Activated naive CD8-positive, alpha-beta T cell treated with anti-CD3 and anti-CD28 coated beads, Interleukin-2, amount 50 U/mL, for 16 hours (primary cell): ENCODE results near the gene TRIM49.
"Not testable (repeated sequence)": the region's sequence is repeated elsewhere in the genome, so short reads cannot be mapped to it uniquely, and the experiment has no call there.

ENCODE experiments used
- DNase-seq: peaks from one replicate; pipeline ENCODE4 v3.0.0-alpha.2; 2020; ENCODE audit warnings: low read depth, low spot score

Gene TRIM49

DNA sequence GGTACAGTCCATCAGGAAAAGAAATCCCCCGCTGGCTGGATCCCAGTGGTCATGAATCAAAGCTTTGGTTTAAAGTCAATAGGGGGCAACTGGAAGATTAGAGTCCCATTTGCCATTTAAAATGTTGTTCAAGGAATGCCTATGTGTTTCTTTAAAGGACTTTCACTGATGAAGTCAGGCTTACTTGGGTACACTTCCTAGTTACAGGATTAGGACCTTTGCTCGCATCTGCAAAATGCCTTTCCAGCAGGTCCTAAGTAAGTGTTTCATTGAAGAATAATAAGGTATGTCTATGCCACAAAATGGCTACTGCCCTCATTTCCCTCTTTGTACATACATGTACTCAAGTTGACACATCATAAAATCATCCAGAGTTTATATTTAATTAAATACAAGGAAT, at the start of gene TRIM49:
TSS of gene TRIM49 (minus strand) at position 101 of the 400 bp plus-strand sequence. CDS start 4,106 bp downstream, outside the sequence.
- not testable (repeated sequence) for DNase-seq

DNA sequence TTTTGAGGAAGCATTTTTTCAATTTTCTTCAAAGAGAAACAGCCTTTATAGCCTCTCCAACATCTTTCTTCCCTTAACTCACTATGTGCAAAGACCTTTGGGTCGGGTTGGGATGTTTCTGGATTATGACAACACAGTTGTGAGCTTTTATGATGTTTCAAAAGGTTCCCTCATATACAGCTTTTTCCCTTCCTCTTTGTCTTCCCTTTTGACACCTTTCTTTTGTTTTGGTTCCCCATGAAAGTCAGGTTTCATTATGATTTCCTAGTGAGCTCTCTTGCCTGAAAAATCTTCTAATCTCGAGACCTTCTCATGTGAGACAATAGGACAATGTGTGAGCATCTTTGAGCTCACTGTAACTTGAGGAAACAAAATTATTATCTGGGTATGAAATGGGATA, 18.3 kb upstream of the TRIM49 start:
- not testable (repeated sequence) for DNase-seq

DNA sequence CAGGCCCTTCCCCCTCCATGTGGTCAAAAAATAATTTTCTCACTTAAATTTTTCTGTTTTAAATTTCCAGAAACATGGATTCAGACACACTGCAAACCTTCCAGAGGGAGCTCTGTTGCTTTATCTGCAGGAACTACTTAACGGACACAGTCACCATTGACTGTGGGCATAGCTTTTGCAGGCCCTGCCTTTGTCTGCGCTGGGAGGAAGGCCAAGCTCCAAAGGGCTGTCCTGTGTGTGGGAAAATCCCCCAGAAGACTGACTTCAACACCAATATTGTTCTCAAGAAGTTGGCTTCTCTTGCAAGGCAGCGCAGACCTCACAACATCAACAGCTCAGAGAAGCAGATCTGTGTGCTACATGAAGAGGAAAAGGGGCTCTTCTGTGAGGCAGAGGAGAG, 11.6 kb upstream of the TRIM49 start:
- not testable (repeated sequence) for DNase-seq

DNA sequence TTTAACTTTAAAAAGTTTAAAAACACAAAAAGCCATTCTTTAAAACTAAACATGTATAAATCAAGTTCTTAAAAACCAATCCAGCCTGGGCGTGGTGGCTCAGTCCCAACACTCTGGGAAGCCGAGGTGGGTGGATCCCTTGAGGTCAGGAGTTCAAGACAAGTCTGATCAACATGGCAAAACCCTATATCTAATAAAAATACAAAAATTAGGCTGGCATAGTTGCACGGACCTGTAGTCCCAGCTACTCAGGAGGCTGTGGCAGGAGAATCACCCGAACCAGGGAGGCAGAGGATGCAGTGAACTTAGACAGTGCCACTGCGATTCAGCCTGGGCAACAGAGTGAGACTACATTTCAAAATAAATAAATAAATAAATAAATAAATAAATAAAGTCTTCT, 5.2 kb upstream of the TRIM49 start:
- DNase-seq: not testable (repeated sequence)

GRCh38 chr11:89787506-89788063, 20.8 kb downstream of the TRIM49 start:
- not testable (repeated sequence) for DNase-seq

DNA sequence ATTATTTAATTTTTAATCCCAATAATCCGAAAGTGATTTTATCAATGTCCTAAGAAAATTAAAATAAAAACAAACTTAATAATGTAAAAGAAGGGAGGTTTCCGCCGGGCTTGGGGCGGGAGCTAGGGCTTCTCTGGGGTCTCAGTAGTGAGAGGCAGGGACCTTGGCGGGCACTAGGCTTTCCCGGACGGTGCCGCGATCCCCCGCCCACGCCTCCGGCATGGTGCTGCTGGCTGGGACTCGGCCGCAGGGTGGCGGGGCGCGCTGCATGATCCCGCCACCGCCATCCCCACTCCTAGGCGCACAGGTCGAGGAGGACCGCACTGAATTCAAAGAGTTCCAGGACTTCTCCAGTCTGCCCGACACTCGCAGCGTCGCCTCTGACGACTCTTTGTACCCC, 22.6 kb downstream of the TRIM49 start:
- not testable (repeated sequence) for DNase-seq

- DNase-seq: not testable (repeated sequence)
These were observed 57.6 kb downstream of the TRIM49 start for GRCh38 chr11:89750822-89751221.
